Naive B cell (primary cell): Measurements from ENCODE around the gene ERO1B. TPM values are rescaled to one million over a fixed set of nuclear protein-coding genes. Genes with fewer than 3 reads are reported as not detected.
"Not testable (repeated sequence)": the region's sequence is repeated elsewhere in the genome, so short reads cannot be mapped to it uniquely, and the experiment has no call there.

Source experiments
- ATAC-seq, 2 donors: fragments of 150-1000 bp; cut with Tn5 transposase; 2 replicates each; pipeline ENCODE4 v1.10.0; 2021; ENCODE audit warnings: low read depth in 2 of 2, mild to moderate bottlenecking in 2 of 2, moderate library complexity in 2 of 2
- DNase-seq: peaks from one replicate; pipeline ENCODE4 v3.0.0; 2022
- H3K27ac Mint-ChIP-seq, 6 donors: one replicate each; pipeline ENCODE4 v1.8.0; 2020 to 2022; ENCODE audit warnings: mild to moderate bottlenecking in 6 of 6, mixed read lengths in 6 of 6, moderate library complexity in 5 of 6, inconsistent platforms in 2 of 6
- H3K27me3 Mint-ChIP-seq, 3 donors: one replicate each; pipeline ENCODE4 v1.8.0; 2021 to 2022; ENCODE audit warnings: mixed read lengths in 3 of 3, mild to moderate bottlenecking in 1 of 3
- H3K36me3 Mint-ChIP-seq, 2 donors: one replicate each; pipeline ENCODE4 v1.8.0; 2020 to 2022; ENCODE audit warnings: mixed read lengths in 2 of 2, inconsistent platforms in 1 of 2, mild to moderate bottlenecking in 1 of 2
- H3K4me1 Mint-ChIP-seq, 3 donors: one replicate each; pipeline ENCODE4 v1.8.0; 2020 to 2022; ENCODE audit warnings: mixed read lengths in 3 of 3, inconsistent platforms in 1 of 3, mild to moderate bottlenecking in 1 of 3, moderate library complexity in 1 of 3
- H3K4me3 Mint-ChIP-seq, 8 donors: one replicate each; pipeline ENCODE4 v1.8.0; 2020 to 2022; ENCODE audit warnings: mild to moderate bottlenecking in 8 of 8, mixed read lengths in 8 of 8, moderate library complexity in 8 of 8, inconsistent platforms in 2 of 8
- H3K9me3 Mint-ChIP-seq, 7 donors: one replicate each; pipeline ENCODE4 v1.8.0; 2020 to 2022; ENCODE audit warnings: mixed read lengths in 7 of 7, mild to moderate bottlenecking in 5 of 7, inconsistent platforms in 2 of 7, moderate library complexity in 1 of 7
- polyA plus RNA-seq, 6 donors: library from polyadenylated mRNA; unstranded; fragments of 300-500 nt; fragmentation: Illumina TruSeq; gene quantifications; one replicate each; pipeline ENCODE4 v1.2.3, GENCODE V29; 2021; ENCODE audit warnings: low read depth in 6 of 6

Gene ERO1B
- polyA plus RNA-seq: 1 to 10 TPM; 2.6 to 6.3 (median 5.3) TPM

- no peaks in the 10 kb centered on the region for H3K27me3 Mint-ChIP-seq
- peak within 1 kb of the TSS; percentile 89 to 97 (median 92) for H3K27ac Mint-ChIP-seq
- peaks cover 0 to 2% (median 0%) of the 10 kb centered on the region in 7 donors for H3K9me3 Mint-ChIP-seq
- H3K36me3 Mint-ChIP-seq: peaks cover 0 to under 1% of the 10 kb centered on the region in 2 donors
- H3K4me1 Mint-ChIP-seq: peaks cover 42 to 66% (median 49%) of the 10 kb centered on the region in 3 donors
- DNase-seq (peak; percentile 98), ATAC-seq (peak; percentile 88 to 89)
- H3K4me3 Mint-ChIP-seq: peak within 1 kb of the TSS; percentile 95 to 98 (median 98)
Observed at GRCh38 chr1:236281654-236282424, at the start of gene ERO1B. TSS of gene ERO1B (minus strand) at chr1:236281958. CDS start at chr1:236281783, 175 bp downstream.

- H3K27me3 Mint-ChIP-seq, ATAC-seq, DNase-seq: not testable (repeated sequence)
Observed at GRCh38 chr1:236331412-236331811, 49.7 kb upstream of the ERO1B start.

GRCh38 chr1:236326432-236326831, 44.7 kb upstream of the ERO1B start:
- peaks cover 5 to 22% of the 10 kb centered on the region in 2 donors for H3K36me3 Mint-ChIP-seq
- peaks cover 14 to 31% (median 25%) of the 10 kb centered on the region in 7 donors for H3K9me3 Mint-ChIP-seq
- DNase-seq: no peak
- H3K4me3 Mint-ChIP-seq: no peak overlapping the region
- H3K4me1 Mint-ChIP-seq: no peaks in the 10 kb centered on the region
- peaks cover 0 to 7% (median 6%) of the 10 kb centered on the region in 3 donors for H3K27me3 Mint-ChIP-seq
- no peak for ATAC-seq
- H3K27ac Mint-ChIP-seq: no peak overlapping the region

More at GRCh38 chr1:236331412-236331811, 49.7 kb upstream of the ERO1B start:
- H3K4me1 Mint-ChIP-seq, H3K9me3 Mint-ChIP-seq, H3K36me3 Mint-ChIP-seq, H3K4me3 Mint-ChIP-seq, H3K27ac Mint-ChIP-seq: not testable (repeated sequence)

- Mint-ChIP-seq H3K4me1 (no peaks in the 10 kb centered on the region), H3K27ac (no peak overlapping the region), H3K27me3 (peaks cover 5 to 15% (median 6%) of the 10 kb centered on the region in 3 donors), H3K4me3 (no peak overlapping the region), H3K36me3 (peaks cover 5 to 29% of the 10 kb centered on the region in 2 donors), H3K9me3 (peaks cover 17 to 39% (median 33%) of the 10 kb centered on the region in 7 donors)
- ATAC-seq (no peak), DNase-seq (no peak)
Observed at GRCh38 chr1:236325567-236325966, 43.8 kb upstream of the ERO1B start.

- H3K27me3 Mint-ChIP-seq: peaks cover 5 to 15% (median 6%) of the 10 kb centered on the region in 3 donors
- H3K36me3 Mint-ChIP-seq: peaks cover 5 to 29% of the 10 kb centered on the region in 2 donors
- no peak overlapping the region for H3K4me3 Mint-ChIP-seq
- H3K4me1 Mint-ChIP-seq: no peaks in the 10 kb centered on the region
- no peak for DNase-seq
- no peak for ATAC-seq
- H3K9me3 Mint-ChIP-seq: peaks cover 19 to 39% (median 35%) of the 10 kb centered on the region in 7 donors
- H3K27ac Mint-ChIP-seq: no peak overlapping the region
Observed at GRCh38 chr1:236323819-236324411, 42.2 kb upstream of the ERO1B start.

- no peak for DNase-seq
- Mint-ChIP-seq H3K9me3 (peaks cover 19 to 39% (median 35%) of the 10 kb centered on the region in 7 donors), H3K4me3 (no peak overlapping the region), H3K27ac (no peak overlapping the region), H3K27me3 (peaks cover 5 to 15% (median 6%) of the 10 kb centered on the region in 3 donors), H3K4me1 (no peaks in the 10 kb centered on the region), H3K36me3 (peaks cover 5 to 29% of the 10 kb centered on the region in 2 donors)
- no peak for ATAC-seq
Observed at GRCh38 chr1:236322566-236323409, 41.0 kb upstream of the ERO1B start.

- DNase-seq: no peak
Observed at GRCh38 chr1:236321101-236321500, 39.3 kb upstream of the ERO1B start.

GRCh38 chr1:236320671-236321070, 38.9 kb upstream of the ERO1B start:
- no peak overlapping the region for H3K4me3 Mint-ChIP-seq
- H3K27ac Mint-ChIP-seq: no peak overlapping the region
- DNase-seq: no peak
- peaks cover 19 to 39% (median 35%) of the 10 kb centered on the region in 7 donors for H3K9me3 Mint-ChIP-seq
- H3K4me1 Mint-ChIP-seq: no peaks in the 10 kb centered on the region
- peaks cover 5 to 29% of the 10 kb centered on the region in 2 donors for H3K36me3 Mint-ChIP-seq
- ATAC-seq: no peak
- peaks cover 5 to 23% (median 10%) of the 10 kb centered on the region in 3 donors for H3K27me3 Mint-ChIP-seq

More at GRCh38 chr1:236321101-236321500, 39.3 kb upstream of the ERO1B start:
- Mint-ChIP-seq H3K4me3 (no peak overlapping the region), H3K9me3 (peaks cover 19 to 39% (median 35%) of the 10 kb centered on the region in 7 donors), H3K27me3 (peaks cover 5 to 19% (median 10%) of the 10 kb centered on the region in 3 donors), H3K4me1 (no peaks in the 10 kb centered on the region), H3K36me3 (peaks cover 5 to 29% of the 10 kb centered on the region in 2 donors), H3K27ac (no peak overlapping the region)
- ATAC-seq: no peak

GRCh38 chr1:236320214-236320613, 38.5 kb upstream of the ERO1B start:
- H3K9me3 Mint-ChIP-seq: peaks cover 19 to 39% (median 35%) of the 10 kb centered on the region in 7 donors
- ATAC-seq (no peak), DNase-seq (no peak)
- no peak overlapping the region for H3K27ac Mint-ChIP-seq
- no peak overlapping the region for H3K4me3 Mint-ChIP-seq
- H3K4me1 Mint-ChIP-seq: no peaks in the 10 kb centered on the region
- H3K36me3 Mint-ChIP-seq: peaks cover 5 to 29% of the 10 kb centered on the region in 2 donors
- peaks cover 5 to 24% (median 10%) of the 10 kb centered on the region in 3 donors for H3K27me3 Mint-ChIP-seq

- no peak for DNase-seq
- H3K9me3 Mint-ChIP-seq: peaks cover 3 to 11% (median 6%) of the 10 kb centered on the region in 7 donors
- H3K27ac Mint-ChIP-seq: no peak overlapping the region
- H3K36me3 Mint-ChIP-seq: peaks cover 0 to 7% of the 10 kb centered on the region in 2 donors
- H3K4me3 Mint-ChIP-seq: no peak overlapping the region
- peaks cover 4 to 17% (median 5%) of the 10 kb centered on the region in 3 donors for H3K27me3 Mint-ChIP-seq
- no peak for ATAC-seq
- H3K4me1 Mint-ChIP-seq: no peaks in the 10 kb centered on the region
Observed at GRCh38 chr1:236316437-236316836, 34.7 kb upstream of the ERO1B start.

GRCh38 chr1:236315518-236315917, 33.8 kb upstream of the ERO1B start:
- no peaks in the 10 kb centered on the region for H3K36me3 Mint-ChIP-seq
- no peak overlapping the region for H3K4me3 Mint-ChIP-seq
- ATAC-seq (no peak), DNase-seq (no peak)
- peaks cover 0 to 8% (median 4%) of the 10 kb centered on the region in 3 donors for H3K27me3 Mint-ChIP-seq
- no peaks in the 10 kb centered on the region for H3K4me1 Mint-ChIP-seq
- peaks cover 0 to 3% (median 0%) of the 10 kb centered on the region in 7 donors for H3K9me3 Mint-ChIP-seq
- H3K27ac Mint-ChIP-seq: no peak overlapping the region

GRCh38 chr1:236315092-236315491, 33.3 kb upstream of the ERO1B start:
- Mint-ChIP-seq H3K36me3 (no peaks in the 10 kb centered on the region), H3K9me3 (no peaks in the 10 kb centered on the region), H3K27me3 (peaks cover 0 to 8% (median 4%) of the 10 kb centered on the region in 3 donors), H3K27ac (no peak overlapping the region), H3K4me1 (no peaks in the 10 kb centered on the region), H3K4me3 (no peak overlapping the region)
- ATAC-seq: no peak
- no peak for DNase-seq

GRCh38 chr1:236314050-236314449, 32.3 kb upstream of the ERO1B start:
- ATAC-seq, H3K4me3 Mint-ChIP-seq, DNase-seq, H3K4me1 Mint-ChIP-seq, H3K27ac Mint-ChIP-seq, H3K9me3 Mint-ChIP-seq, H3K36me3 Mint-ChIP-seq, H3K27me3 Mint-ChIP-seq: not testable (repeated sequence)
